ENCODE data around the gene TAX1BP3.
A peak's percentile ranks its signal among the peaks of the same experiment; 100 is the strongest.

The TAX1BP3 gene

GRCh38 chr17:3690094-3690715, 21.8 kb upstream of the TAX1BP3 start:
- no peak overlapping the region for H3K4me3 ChIP-seq (ENCODE audit: low read depth, low read length)
- no peak for DNase-seq (ENCODE audit: low read depth)
- TF ChIP-seq MAX (IDR thresholded peaks at IDR 0.05; ENCODE audit: low read depth, low read length) (no peak), POLR2A (IDR thresholded peaks at IDR 0.05; ENCODE audit: extremely low read depth, insufficient read length) (no peak), MYC (IDR thresholded peaks at IDR 0.05; ENCODE audit: low read depth, low read length) (no peak)

GRCh38 chr17:3689262-3690093, 21.1 kb upstream of the TAX1BP3 start:
- H3K4me3 ChIP-seq (ENCODE audit: low read depth, low read length): no peak overlapping the region
- no peak for TF ChIP-seq MYC (IDR thresholded peaks at IDR 0.05; ENCODE audit: low read depth, low read length)
- TF ChIP-seq MAX (IDR thresholded peaks at IDR 0.05; ENCODE audit: low read depth, low read length): no peak
- TF ChIP-seq, protein P1, sequence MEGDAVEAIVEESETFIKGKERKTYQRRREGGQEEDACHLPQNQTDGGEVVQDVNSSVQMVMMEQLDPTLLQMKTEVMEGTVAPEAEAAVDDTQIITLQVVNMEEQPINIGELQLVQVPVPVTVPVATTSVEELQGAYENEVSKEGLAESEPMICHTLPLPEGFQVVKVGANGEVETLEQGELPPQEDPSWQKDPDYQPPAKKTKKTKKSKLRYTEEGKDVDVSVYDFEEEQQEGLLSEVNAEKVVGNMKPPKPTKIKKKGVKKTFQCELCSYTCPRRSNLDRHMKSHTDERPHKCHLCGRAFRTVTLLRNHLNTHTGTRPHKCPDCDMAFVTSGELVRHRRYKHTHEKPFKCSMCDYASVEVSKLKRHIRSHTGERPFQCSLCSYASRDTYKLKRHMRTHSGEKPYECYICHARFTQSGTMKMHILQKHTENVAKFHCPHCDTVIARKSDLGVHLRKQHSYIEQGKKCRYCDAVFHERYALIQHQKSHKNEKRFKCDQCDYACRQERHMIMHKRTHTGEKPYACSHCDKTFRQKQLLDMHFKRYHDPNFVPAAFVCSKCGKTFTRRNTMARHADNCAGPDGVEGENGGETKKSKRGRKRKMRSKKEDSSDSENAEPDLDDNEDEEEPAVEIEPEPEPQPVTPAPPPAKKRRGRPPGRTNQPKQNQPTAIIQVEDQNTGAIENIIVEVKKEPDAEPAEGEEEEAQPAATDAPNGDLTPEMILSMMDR (IDR thresholded peaks at IDR 0.05; ENCODE audit: low read depth, low read length): no peak
- TF ChIP-seq POLR2A (IDR thresholded peaks at IDR 0.05; ENCODE audit: extremely low read depth, insufficient read length): no peak
- no peak for DNase-seq (ENCODE audit: low read depth)

GRCh38 chr17:3688852-3689261, 20.5 kb upstream of the TAX1BP3 start:
- no peak for DNase-seq (ENCODE audit: low read depth)
- no peak for TF ChIP-seq MYC (IDR thresholded peaks at IDR 0.05; ENCODE audit: low read depth, low read length)
- no peak overlapping the region for H3K4me3 ChIP-seq (ENCODE audit: low read depth, low read length)

DNA sequence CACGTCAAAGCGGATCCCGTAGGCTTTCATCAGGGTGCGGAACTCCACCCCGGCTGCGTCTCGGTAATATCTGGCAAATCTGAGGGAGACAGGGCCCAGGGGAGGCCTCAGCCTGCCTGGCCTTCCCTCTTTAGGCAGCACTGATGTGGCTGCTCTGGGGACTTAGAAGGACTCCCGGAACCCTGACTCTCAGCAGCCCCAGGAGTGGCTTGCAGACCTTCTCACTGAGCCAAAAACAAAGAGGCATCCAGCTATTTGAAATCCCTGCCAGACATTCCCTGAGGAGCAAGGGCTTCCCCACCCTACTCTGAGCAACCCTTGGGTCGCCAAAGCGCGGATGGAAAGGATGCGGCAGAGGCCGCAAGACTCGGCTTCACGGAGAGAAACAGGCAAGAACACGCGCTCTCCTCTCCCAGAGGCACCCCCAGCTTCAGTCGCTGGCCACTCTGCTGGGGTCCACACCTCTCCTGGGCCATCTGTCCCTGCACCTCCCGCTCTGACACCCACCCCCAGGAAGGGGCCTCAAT, 19.7 kb upstream of the TAX1BP3 start:
- TF ChIP-seq, protein P1 (IDR thresholded peaks at IDR 0.05; ENCODE audit: low read depth, low read length): no peak
- TF ChIP-seq POLR2A (IDR thresholded peaks at IDR 0.05; ENCODE audit: extremely low read depth, insufficient read length): no peak
- TF ChIP-seq MAX (IDR thresholded peaks at IDR 0.05; ENCODE audit: low read depth, low read length): no peak
- no peak for TF ChIP-seq MYC (IDR thresholded peaks at IDR 0.05; ENCODE audit: low read depth, low read length)
- DNase-seq (ENCODE audit: low read depth): peak; percentile 37
- H3K4me3 ChIP-seq (ENCODE audit: low read depth, low read length): no peak overlapping the region

GRCh38 chr17:3685174-3685573, 16.8 kb upstream of the TAX1BP3 start:
- DNase-seq (ENCODE audit: low read depth): no peak
- TF ChIP-seq POLR2A (IDR thresholded peaks at IDR 0.05; ENCODE audit: extremely low read depth, insufficient read length): no peak
- no peak overlapping the region for H3K4me3 ChIP-seq (ENCODE audit: low read depth, low read length)

- TF ChIP-seq MAX (IDR thresholded peaks at IDR 0.05; ENCODE audit: low read depth, low read length): no peak
- TF ChIP-seq, protein P1 (IDR thresholded peaks at IDR 0.05; ENCODE audit: low read depth, low read length): peak; percentile 87
- no peak overlapping the region for H3K4me3 ChIP-seq (ENCODE audit: low read depth, low read length)
- DNase-seq (ENCODE audit: low read depth): peak; percentile 47
These were observed 14.7 kb upstream of the TAX1BP3 start for GRCh38 chr17:3683054-3683511.

DNA sequence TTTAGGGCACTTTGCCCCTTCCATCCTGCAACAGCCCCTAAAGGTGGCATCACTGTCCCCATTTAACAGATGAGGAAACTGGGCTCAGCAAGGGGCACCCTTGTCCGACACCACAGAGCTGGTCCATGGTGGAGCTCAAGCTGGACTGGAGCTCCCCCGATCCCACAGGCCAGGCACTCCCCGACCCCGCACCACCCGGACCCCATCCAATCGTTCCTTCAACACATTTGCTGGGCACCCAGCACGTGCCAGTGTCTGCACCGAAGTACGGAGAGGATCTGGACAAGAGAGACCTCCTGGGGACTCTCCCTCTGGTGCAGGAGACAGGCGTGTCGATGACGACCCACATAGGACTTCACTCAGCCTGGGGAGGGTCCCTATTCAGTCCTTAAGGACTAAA, 13.7 kb upstream of the TAX1BP3 start:
- DNase-seq (ENCODE audit: low read depth): no peak
- TF ChIP-seq, protein P1 (IDR thresholded peaks at IDR 0.05; ENCODE audit: low read depth, low read length): no peak
- TF ChIP-seq MYC (IDR thresholded peaks at IDR 0.05; ENCODE audit: low read depth, low read length): no peak
- TF ChIP-seq MAX (IDR thresholded peaks at IDR 0.05; ENCODE audit: low read depth, low read length): no peak
- TF ChIP-seq POLR2A (IDR thresholded peaks at IDR 0.05; ENCODE audit: extremely low read depth, insufficient read length): no peak
- no peak overlapping the region for H3K4me3 ChIP-seq (ENCODE audit: low read depth, low read length)

All from NB4 (cell line).